GM23248 (cell line): ENCODE data around the gene KATNA1. TPM values are rescaled to one million over a fixed set of nuclear protein-coding genes. Genes with fewer than 3 reads are reported as not detected.

ENCODE experiments used
- DNase-seq: peaks from one replicate; pipeline ENCODE4 v3.0.0-alpha.2; 2015
- H2AFZ ChIP-seq: fragments of 200-600 bp; sonication (generic); 2 replicates; pipeline ENCODE4 v1.6.1; 2016; ENCODE audit warnings: antibody characterized with exemption
- H3F3A ChIP-seq: fragments of 200-600 bp; sonication (generic); 2 replicates; pipeline ENCODE4 v1.6.1; 2016; ENCODE audit warnings: mild to moderate bottlenecking, antibody characterized with exemption, mixed run types; ENCODE audit not compliant: insufficient read depth
- H3K27ac ChIP-seq: fragments of 200-600 bp; sonication (generic); 2 replicates; pipeline ENCODE4 v1.5.1; 2016; ENCODE audit warnings: mild to moderate bottlenecking
- H3K27me3 ChIP-seq: fragments of 200-600 bp; sonication (generic); replicated peaks from 2 replicates; pipeline ENCODE4 v1.6.1; 2016; ENCODE audit warnings: mild to moderate bottlenecking; ENCODE audit not compliant: insufficient read depth
- H3K36me3 ChIP-seq: fragments of 200-600 bp; sonication (generic); 2 replicates; pipeline ENCODE4 v1.6.1; 2016; ENCODE audit warnings: low read depth, mild to moderate bottlenecking
- H3K4me1 ChIP-seq: fragments of 200-600 bp; sonication (generic); 2 replicates; pipeline ENCODE4 v1.6.1; 2016; ENCODE audit warnings: mild to moderate bottlenecking; ENCODE audit not compliant: insufficient read depth
- H3K4me2 ChIP-seq: fragments of 200-600 bp; sonication (generic); one replicate; pipeline ENCODE4 v1.6.1; 2016; ENCODE audit warnings: mild to moderate bottlenecking; ENCODE audit not compliant: unreplicated experiment
- H3K4me3 ChIP-seq: fragments of 200-600 bp; sonication (generic); 2 replicates; pipeline ENCODE4 v1.5.1; 2016; ENCODE audit warnings: mild to moderate bottlenecking
- H3K79me2 ChIP-seq: fragments of 200-600 bp; sonication (generic); 2 replicates; pipeline ENCODE4 v1.6.1; 2016; ENCODE audit warnings: mild to moderate bottlenecking; ENCODE audit not compliant: insufficient read depth
- H3K9ac ChIP-seq: fragments of 200-600 bp; sonication (generic); 2 replicates; pipeline ENCODE4 v1.6.1; 2016; ENCODE audit warnings: mild to moderate bottlenecking
- H3K9me2 ChIP-seq: fragments of 200-600 bp; sonication (generic); 2 replicates; pipeline ENCODE4 v1.6.1; 2016; ENCODE audit warnings: mixed run types, mild to moderate bottlenecking, moderate library complexity; ENCODE audit not compliant: insufficient read depth
- H3K9me3 ChIP-seq: fragments of 200-600 bp; sonication (generic); one replicate; pipeline ENCODE4 v1.6.1; 2017; ENCODE audit warnings: low read depth
- H4K20me1 ChIP-seq: fragments of 200-600 bp; sonication (generic); 2 replicates; pipeline ENCODE4 v1.6.0; 2016; ENCODE audit not compliant: insufficient read depth
- EZH2 ChIP-seq: fragments of 200-600 bp; sonication (generic); IDR thresholded peaks from 2 replicates; pipeline ENCODE4 v1.6.1; 2018; ENCODE audit warnings: antibody characterized with exemption, mild to moderate bottlenecking; ENCODE audit not compliant: insufficient read depth, poor library complexity, severe bottlenecking
- EZH2phosphoT487 ChIP-seq: fragments of 200-600 bp; sonication (generic); IDR thresholded peaks from 2 replicates; pipeline ENCODE4 v1.6.1; 2018; ENCODE audit warnings: antibody characterized with exemption, moderate library complexity, mild to moderate bottlenecking, low read depth; ENCODE audit not compliant: insufficient read depth
- WGBS, 2 experiments: methylation state at CpG; one replicate each; pipeline ENCODE4 v1.1.6; 2015 to 2017; ENCODE audit warnings: low lambda C conversion rate in 2 of 2, low coverage in 1 of 2; ENCODE audit errors: missing lambda C conversion rate in 2 of 2; 5-methylcytosine and 5-hydroxymethylcytosine counted together
- in situ Hi-C: fragments of 300-500 bp; cut with MboI; formaldehyde crosslinking; loops from 2 replicates; pipeline ENCODE4 v1.15.0; 2020
- polyA plus RNA-seq: library from polyadenylated mRNA; unstranded; fragments of >200 nt; fragmentation: Nextera tagmentation; extraction: Ambion mirVana; gene quantifications from 2 replicates; pipeline ENCODE4 v1.2.1, GENCODE V29; 2016
- total RNA-seq: library from RNA; depleted of rRNA; stranded (reverse); fragments of >200 nt; shearing (Covaris generic); gene quantifications from 2 replicates; pipeline ENCODE4 v1.2.3, GENCODE V29; 2014

KATNA1 gene
- total and polyA plus RNA-seq, 2 experiments from 2014 or later = 27.1 to 30.9 TPM

DNA sequence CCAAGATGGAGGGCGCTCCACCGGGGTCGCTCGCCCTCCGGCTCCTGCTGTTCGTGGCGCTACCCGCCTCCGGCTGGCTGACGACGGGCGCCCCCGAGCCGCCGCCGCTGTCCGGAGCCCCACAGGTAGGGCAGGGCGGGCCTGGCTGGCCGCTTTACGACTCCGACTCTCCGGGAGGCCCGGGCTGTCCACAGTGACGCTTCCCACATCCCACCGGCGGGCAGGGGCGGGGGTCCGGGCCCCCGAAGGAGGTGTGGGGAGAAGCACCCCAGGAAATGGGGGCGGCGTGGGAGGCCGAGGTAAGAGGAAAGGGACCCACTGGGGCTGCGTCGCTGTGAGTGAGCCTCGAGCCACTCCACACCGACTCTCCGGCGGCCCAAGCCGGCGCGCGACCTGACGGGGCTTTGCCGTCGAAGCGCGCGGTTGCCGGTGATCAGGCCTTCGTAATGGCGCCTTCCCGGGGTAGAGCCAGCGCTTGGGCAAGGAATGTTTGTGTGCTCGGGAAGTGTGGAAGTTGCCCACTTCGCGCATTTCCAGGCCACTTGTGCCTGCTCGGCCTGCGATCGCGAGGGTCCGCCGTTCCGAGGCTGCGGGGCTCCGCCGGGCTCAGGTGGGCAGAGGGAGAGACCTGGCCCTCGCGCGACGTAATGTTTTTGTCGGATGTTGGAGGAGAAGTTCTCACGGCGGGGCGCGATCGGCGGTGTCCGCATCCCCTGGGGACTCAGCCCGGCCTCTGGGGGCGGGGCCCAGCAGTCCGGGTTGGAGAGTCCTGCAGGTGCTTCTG, 81.9 kb downstream of the KATNA1 start:
- peaks cover 45% of the 10 kb centered on the region for H3K79me2 ChIP-seq
- DNase-seq = peak; percentile 72
- H3K9me2 ChIP-seq = no peaks in the 10 kb centered on the region
- 0 out of 2 replicates have a peak, but pooled peaks cover 10% of the 10 kb centered on the region for H3F3A ChIP-seq
- H2AFZ ChIP-seq = peak overlapping the region; percentile 98
- H3K27me3 ChIP-seq = no peaks in the 10 kb centered on the region
- no peaks in the 10 kb centered on the region for H3K36me3 ChIP-seq
- WGBS, 2 experiments = 1% methylated on average over 72 to 81 of the region's 81 CpGs
- H3K9me3 ChIP-seq = no peaks in the 10 kb centered on the region
- H3K27ac ChIP-seq = peak overlapping the region; percentile 80
- TF ChIP-seq EZH2phosphoT487 = no peak
- no peak for TF ChIP-seq EZH2
- H3K9ac ChIP-seq = peak overlapping the region; percentile 92
- H3K4me2 ChIP-seq = peak overlapping the region; percentile 83
- no peaks in the 10 kb centered on the region for H4K20me1 ChIP-seq
- H3K4me1 ChIP-seq = peaks cover 9% of the 10 kb centered on the region
- in situ Hi-C loops = no loop called here
- H3K4me3 ChIP-seq = peak overlapping the region; percentile 94

DNA sequence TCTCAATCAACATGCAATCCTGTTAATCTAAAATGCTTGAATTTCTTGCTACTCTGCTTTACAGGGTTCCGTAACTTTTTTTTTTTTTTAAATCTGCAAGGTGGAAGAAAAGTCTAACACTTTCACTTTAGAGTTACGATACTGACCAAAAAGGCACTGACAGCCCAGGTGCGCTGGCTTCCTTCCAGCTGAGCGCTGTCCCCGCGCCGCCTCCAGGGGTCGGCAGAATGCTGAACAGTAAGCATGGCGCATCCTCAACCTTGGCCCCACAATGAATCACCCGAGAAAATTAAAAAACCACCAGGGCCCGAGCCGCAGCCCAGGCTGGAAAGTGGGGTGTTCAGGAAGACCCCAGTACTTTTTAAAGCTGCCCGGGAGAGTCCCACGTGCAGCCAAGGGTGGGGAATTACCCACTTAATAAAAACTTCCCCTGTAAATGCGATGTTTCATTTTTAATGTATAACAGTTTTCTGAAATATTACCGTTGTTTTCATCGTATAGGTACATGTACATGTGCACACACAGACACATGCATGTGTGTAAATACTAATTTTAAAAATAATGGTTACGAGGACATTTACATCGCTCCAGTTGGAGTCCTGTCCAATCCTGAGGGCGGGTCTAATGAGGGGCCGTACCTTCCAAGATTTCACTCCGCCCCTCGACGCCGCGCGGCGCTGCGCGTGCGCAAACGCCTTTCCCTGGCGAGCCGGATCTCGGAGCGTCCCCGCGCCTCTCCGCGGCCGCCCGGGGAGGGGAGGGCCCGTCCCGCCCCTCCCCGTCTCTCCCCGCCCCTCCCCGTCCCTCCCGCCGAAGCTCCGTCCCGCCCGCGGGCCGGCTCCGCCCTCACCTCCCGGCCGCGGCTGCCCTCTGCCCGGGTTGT, 82.7 kb downstream of the KATNA1 start, which contains the start of gene GINM1:
TSS of gene GINM1 (plus strand) at position 849 of the 883 bp plus-strand sequence. CDS start 40 bp downstream, outside the sequence.
- H3K4me1 ChIP-seq = peaks cover 9% of the 10 kb centered on the region
- H3F3A ChIP-seq = 0 out of 2 replicates have a peak, but pooled peaks cover 10% of the 10 kb centered on the region
- H3K27ac ChIP-seq = peak within 1 kb of the TSS; percentile 80
- peak within 1 kb of the TSS; percentile 100 for H3K4me2 ChIP-seq
- H3K27me3 ChIP-seq = no peaks in the 10 kb centered on the region
- peak within 1 kb of the TSS; percentile 92 for H3K9ac ChIP-seq
- no peaks in the 10 kb centered on the region for H4K20me1 ChIP-seq
- H3K79me2 ChIP-seq = peaks cover 37% of the 10 kb centered on the region
- H3K9me3 ChIP-seq = no peaks in the 10 kb centered on the region
- TF ChIP-seq EZH2phosphoT487 (no peak), EZH2 (no peak)
- DNase-seq = peak; percentile 97
- peak within 1 kb of the TSS; percentile 94 for H3K4me3 ChIP-seq
- WGBS, 2 experiments = 1% methylated on average over 36 to 56 of the region's 59 CpGs
- in situ Hi-C loops = no loop called here
- H3K9me2 ChIP-seq = no peaks in the 10 kb centered on the region
- H3K36me3 ChIP-seq = no peaks in the 10 kb centered on the region
- H2AFZ ChIP-seq = peak within 1 kb of the TSS; percentile 98

DNA sequence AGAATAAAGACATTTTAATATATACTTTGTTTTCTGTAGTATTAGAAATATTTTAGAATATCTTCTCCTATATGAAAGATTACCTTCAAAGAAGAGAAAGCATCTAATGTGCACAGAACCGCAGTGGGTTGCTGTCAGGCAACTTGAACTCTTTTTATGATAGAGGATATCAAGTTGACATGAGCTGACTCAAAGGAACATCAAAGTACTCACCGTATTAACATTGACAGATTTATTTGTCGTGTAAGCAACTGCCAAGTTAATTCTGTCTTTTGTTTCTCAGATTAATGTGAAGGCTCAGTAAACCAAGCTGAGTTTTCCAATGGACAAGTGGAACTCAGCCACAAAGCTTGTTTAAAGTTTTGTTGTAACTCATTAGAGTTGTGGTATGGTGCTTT, 84.6 kb downstream of the KATNA1 start:
- Histone ChIP-seq H3F3A (0 out of 2 replicates have a peak, but pooled peaks cover 10% of the 10 kb centered on the region), H3K4me3 (no peak overlapping the region), H3K4me2 (peak overlapping the region; percentile 13), H3K36me3 (no peaks in the 10 kb centered on the region), H3K79me2 (peaks cover 21% of the 10 kb centered on the region), H3K27ac (no peak overlapping the region), H3K27me3 (no peaks in the 10 kb centered on the region), H4K20me1 (no peaks in the 10 kb centered on the region), H3K4me1 (peaks cover 9% of the 10 kb centered on the region), H3K9me3 (no peaks in the 10 kb centered on the region), H2AFZ (no peak overlapping the region), H3K9me2 (no peaks in the 10 kb centered on the region), H3K9ac (no peak overlapping the region)
- in situ Hi-C loops = no loop called here
- TF ChIP-seq EZH2phosphoT487 (no peak), EZH2 (no peak)
- WGBS, 2 experiments = 38 to 41% methylated on average over 3 of the region's 3 CpGs
- DNase-seq = no peak

- Histone ChIP-seq H3F3A (0 out of 2 replicates have a peak, but pooled peaks cover 10% of the 10 kb centered on the region), H3K4me3 (no peak overlapping the region), H3K9me2 (no peaks in the 10 kb centered on the region), H3K4me2 (peak overlapping the region; percentile 13), H4K20me1 (no peaks in the 10 kb centered on the region), H3K36me3 (no peaks in the 10 kb centered on the region), H3K4me1 (peaks cover 9% of the 10 kb centered on the region), H3K9ac (no peak overlapping the region), H2AFZ (no peak overlapping the region), H3K9me3 (no peaks in the 10 kb centered on the region), H3K27ac (peak overlapping the region; percentile 39), H3K27me3 (no peaks in the 10 kb centered on the region), H3K79me2 (peaks cover 16% of the 10 kb centered on the region)
- WGBS, 2 experiments = 43 to 61% methylated on average over 4 to 5 of the region's 5 CpGs
- in situ Hi-C loops = no loop called here
- peak; percentile 84 for DNase-seq
- no peak for TF ChIP-seq EZH2phosphoT487
- no peak for TF ChIP-seq EZH2
Observed at GRCh38 chr6:149563203-149563927, 85.1 kb downstream of the KATNA1 start.
